Tibial nerve (tissue), 3 donors: ENCODE results near the gene KIF26A.

ENCODE experiments used
- CTCF ChIP-seq, 5 experiments: fragments of 200-600 bp in 3 of 5; fragments of 450-650 bp in 2 of 5; sonication (generic) in 3 of 5; IDR thresholded peaks; one replicate each; pipeline ENCODE4 v1.5.1; 2016 to 2019; ENCODE audit warnings: antibody characterized with exemption in 5 of 5, mild to moderate bottlenecking in 3 of 5, moderate library complexity in 2 of 5
- POLR2A ChIP-seq, 2 donors: fragments of 450-650 bp; IDR thresholded peaks; one replicate each; pipeline ENCODE4 v1.6.1; 2017; ENCODE audit warnings: antibody characterized with exemption in 2 of 2, mild to moderate bottlenecking in 2 of 2, moderate library complexity in 2 of 2

- TF ChIP-seq POLR2A (IDR thresholded peaks at IDR 0.05) = no peak
- TF ChIP-seq CTCF (IDR thresholded peaks at IDR 0.05) = no peak
Observed at GRCh38 chr14:104227806-104228205, 89.4 kb downstream of the KIF26A start.
